GM23338 (cell line): ENCODE measurements around the gene IGF1R. TPM values are rescaled to one million over a fixed set of nuclear protein-coding genes. Genes with fewer than 3 reads are reported as not detected.

Experiments
- ATAC-seq: fragments of 200-7000 bp; cut with Tn5 transposase; 3 replicates; pipeline ENCODE4 v1.9.1; 2020
- DNase-seq: peaks from one replicate; pipeline ENCODE4 v3.0.0-alpha.2; 2015; ENCODE audit warnings: low spot score
- H2AFZ ChIP-seq: fragments of 200-600 bp; sonication (generic); 2 replicates; pipeline ENCODE4 v1.8.0; 2016; ENCODE audit warnings: antibody characterized with exemption, mild to moderate bottlenecking, moderate library complexity
- H3F3A ChIP-seq: fragments of 200-600 bp; sonication (generic); replicated peaks from 2 replicates; pipeline ENCODE4 v1.8.0; 2017; ENCODE audit warnings: antibody characterized with exemption, mixed run types, low read depth
- H3K27ac ChIP-seq: fragments of 200-600 bp; sonication (generic); 2 replicates; pipeline ENCODE4 v1.6.1; 2016; ENCODE audit warnings: low read depth
- H3K27me3 ChIP-seq: fragments of 200-600 bp; sonication (generic); 2 replicates; pipeline ENCODE4 v1.8.0; 2016; ENCODE audit warnings: mild to moderate bottlenecking, mixed run types, moderate library complexity; ENCODE audit not compliant: insufficient read depth
- H3K36me3 ChIP-seq: fragments of 200-600 bp; sonication (generic); 2 replicates; pipeline ENCODE4 v1.8.0; 2016; ENCODE audit warnings: mild to moderate bottlenecking; ENCODE audit not compliant: insufficient read depth
- H3K4me1 ChIP-seq: fragments of 200-600 bp; sonication (generic); 2 replicates; pipeline ENCODE4 v1.8.0; 2016; ENCODE audit warnings: mild to moderate bottlenecking, moderate library complexity; ENCODE audit not compliant: insufficient read depth
- H3K4me2 ChIP-seq: fragments of 200-600 bp; sonication (generic); 2 replicates; pipeline ENCODE4 v1.7.1; 2017; ENCODE audit warnings: mixed run types
- H3K4me3 ChIP-seq: fragments of 200-600 bp; sonication (generic); 2 replicates; pipeline ENCODE4 v1.6.1; 2016; ENCODE audit warnings: mixed run types
- H3K79me2 ChIP-seq: fragments of 200-600 bp; sonication (generic); replicated peaks from 2 replicates; pipeline ENCODE4 v1.8.0; 2017; ENCODE audit warnings: mild to moderate bottlenecking; ENCODE audit not compliant: insufficient read depth
- H3K9me2 ChIP-seq: fragments of 200-600 bp; sonication (generic); 2 replicates; pipeline ENCODE4 v1.8.0; 2017; ENCODE audit not compliant: insufficient read depth
- H4K20me1 ChIP-seq: fragments of 200-600 bp; sonication (generic); replicated peaks from 2 replicates; pipeline ENCODE4 v1.8.0; 2017; ENCODE audit warnings: mild to moderate bottlenecking; ENCODE audit not compliant: insufficient read depth
- H3K27ac Mint-ChIP-seq: 2 replicates; pipeline ENCODE4 v1.8.0; 2020; ENCODE audit warnings: inconsistent platforms, mild to moderate bottlenecking, moderate library complexity, mixed read lengths
- H3K27me3 Mint-ChIP-seq: 3 replicates; pipeline ENCODE4 v1.8.0; 2022; ENCODE audit warnings: low read depth, mild to moderate bottlenecking, moderate library complexity, mixed read lengths, inconsistent platforms; ENCODE audit not compliant: insufficient read depth, poor library complexity
- H3K36me3 Mint-ChIP-seq: 3 replicates; pipeline ENCODE4 v1.8.0; 2021; ENCODE audit warnings: low read depth, mild to moderate bottlenecking, inconsistent platforms, moderate library complexity, mixed read lengths
- H3K4me1 Mint-ChIP-seq: 3 replicates; pipeline ENCODE4 v1.8.0; 2020; ENCODE audit warnings: mild to moderate bottlenecking, inconsistent platforms, mixed read lengths
- H3K4me3 Mint-ChIP-seq: 3 replicates; pipeline ENCODE4 v1.8.0; 2021; ENCODE audit warnings: moderate library complexity, mild to moderate bottlenecking, inconsistent platforms, mixed read lengths
- H3K9me3 Mint-ChIP-seq: 3 replicates; pipeline ENCODE4 v1.8.0; 2020; ENCODE audit warnings: moderate library complexity, mild to moderate bottlenecking, inconsistent platforms, mixed read lengths
- CREB1 ChIP-seq: fragments of 250-450 bp; sonication (Bioruptor Pico); IDR thresholded peaks from 2 replicates; pipeline ENCODE4 v1.5.0; 2020; ENCODE audit warnings: low read depth, mild to moderate bottlenecking, moderate library complexity
- CTCF ChIP-seq, 2 experiments: fragments of 200-600 bp in 1 of 2; sonication (generic) in 1 of 2; conservative IDR thresholded peaks; 2 replicates each; pipeline versions ENCODE4 v1.5.1 to v1.6.1; 2016 to 2017; ENCODE audit warnings: antibody characterized with exemption in 2 of 2, low read depth in 2 of 2, mild to moderate bottlenecking in 2 of 2, moderate library complexity in 1 of 2
- ETS1 ChIP-seq: IDR thresholded peaks from 2 replicates; pipeline ENCODE4 v1.6.1; 2016; ENCODE audit warnings: antibody characterized with exemption
- EZH2 ChIP-seq: fragments of 200-600 bp; sonication (generic); IDR thresholded peaks from one replicate; pipeline ENCODE4 v1.8.0; 2017; ENCODE audit warnings: antibody characterized with exemption, mild to moderate bottlenecking, low read depth; ENCODE audit not compliant: unreplicated experiment
- EZH2phosphoT487 ChIP-seq: fragments of 200-600 bp; sonication (generic); IDR thresholded peaks from one replicate; pipeline ENCODE4 v1.8.1; 2018; ENCODE audit warnings: antibody characterized with exemption; ENCODE audit not compliant: unreplicated experiment
- JUNB ChIP-seq: IDR thresholded peaks from one replicate; pipeline ENCODE4 v1.6.1; 2016; ENCODE audit warnings: antibody characterized with exemption; ENCODE audit not compliant: unreplicated experiment
- NANOG ChIP-seq: IDR thresholded peaks from 2 replicates; pipeline ENCODE4 v1.6.1; 2016; ENCODE audit warnings: antibody characterized with exemption, borderline replicate concordance
- POLR2AphosphoS5 ChIP-seq: IDR thresholded peaks from 2 replicates; pipeline ENCODE4 v1.6.1; 2016; ENCODE audit warnings: antibody characterized with exemption, low read depth
- REST ChIP-seq: IDR thresholded peaks from one replicate; pipeline ENCODE4 v1.6.1; 2018; ENCODE audit warnings: antibody characterized with exemption; ENCODE audit not compliant: unreplicated experiment
- STAT1 ChIP-seq: IDR thresholded peaks from one replicate; pipeline ENCODE4 v1.6.1; 2016; ENCODE audit warnings: antibody characterized with exemption; ENCODE audit not compliant: unreplicated experiment
- ZNF114 ChIP-seq: fragments of 250-450 bp; sonication (Bioruptor Pico); IDR thresholded peaks from 2 replicates; pipeline ENCODE4 v1.5.0; 2020; ENCODE audit warnings: mild to moderate bottlenecking, moderate library complexity
- ZNF331 ChIP-seq: fragments of 250-450 bp; sonication (Bioruptor Pico); IDR thresholded peaks from 2 replicates; pipeline ENCODE4 v1.5.0; 2020; ENCODE audit warnings: low read depth, mild to moderate bottlenecking, moderate library complexity
- ZNF462 ChIP-seq: fragments of 250-450 bp; sonication (Bioruptor Pico); IDR thresholded peaks from 2 replicates; pipeline ENCODE4 v1.5.0; 2020; ENCODE audit warnings: mild to moderate bottlenecking, moderate library complexity
- polyA plus RNA-seq: library from polyadenylated mRNA; unstranded; fragments of >200 nt; fragmentation: Nextera tagmentation; extraction: Ambion mirVana; gene quantifications from 2 replicates; pipeline ENCODE4 v1.2.1, GENCODE V29; 2016
- total RNA-seq: library from RNA; depleted of rRNA; stranded (reverse); fragments of >200 nt; shearing (Covaris generic); gene quantifications from 2 replicates; pipeline ENCODE4 v1.2.3, GENCODE V29; 2014

Gene IGF1R
- total and polyA plus RNA-seq, 2 experiments from 2014 or later, result 20.4 to 92.2 TPM

- H3F3A ChIP-seq, result peaks cover 3% of the 10 kb centered on the region; the same call in 1 of the 2 replicates
- DNase-seq (no peak), ATAC-seq (no peak)
- no peaks in the 10 kb centered on the region for H3K9me3 Mint-ChIP-seq
- no peaks in the 10 kb centered on the region for H3K36me3 Mint-ChIP-seq
- H3K9me2 ChIP-seq, result no peaks in the 10 kb centered on the region
- H3K4me3 Mint-ChIP-seq, result no peak overlapping the region
- no peak overlapping the region for H3K4me2 ChIP-seq
- peaks cover 98% of the 10 kb centered on the region for H3K79me2 ChIP-seq
- H4K20me1 ChIP-seq, result peaks cover 49% of the 10 kb centered on the region
- H3K36me3 ChIP-seq, result no peaks in the 10 kb centered on the region
- no peak overlapping the region for H3K27ac Mint-ChIP-seq
- no peak overlapping the region for H3K27ac ChIP-seq
- peaks cover 50% of the 10 kb centered on the region for H3K4me1 ChIP-seq
- peaks cover 53% of the 10 kb centered on the region for H3K4me1 Mint-ChIP-seq
- H3K27me3 ChIP-seq, result no peaks in the 10 kb centered on the region
- H3K4me3 ChIP-seq, result no peak overlapping the region
- H2AFZ ChIP-seq, result no peak overlapping the region
- peaks cover 3% of the 10 kb centered on the region for H3K27me3 Mint-ChIP-seq
- TF ChIP-seq REST (no peak), STAT1 (no peak), EZH2 (no peak), JUNB (no peak), EZH2phosphoT487 (no peak), ZNF462 (CRISPR knock-in tag) (no peak), ZNF114 (CRISPR knock-in tag) (no peak), CTCF (conservative IDR thresholded peaks at IDR 0.05; ENCODE audit: low read depth in 2 of 2) (no peak), ZNF331 (CRISPR knock-in tag) (no peak), CREB1 (CRISPR knock-in tag) (no peak), POLR2AphosphoS5 (no peak), NANOG (no peak), ETS1 (no peak)
Observed at GRCh38 chr15:98878862-98879261, 230.5 kb downstream of the IGF1R start.
